Adrenal gland (tissue), 12 donors: ENCODE measurements around the gene KRTAP1-1. TPM values are rescaled to one million over a fixed set of nuclear protein-coding genes. Genes with fewer than 3 reads are reported as not detected.

Source experiments
- DNase-seq, 7 donors: peaks; one replicate each; pipeline ENCODE4 v3.0.0-alpha.2; 2019 to 2020
- H3K27ac ChIP-seq, 5 donors: fragments of 200-600 bp; sonication (generic) in 4 of 5; 1 replicate in 3 of 5; 2 replicates in 2 of 5; pipeline versions ENCODE4 v1.5.1 to v1.8.0; 2016 to 2020; ENCODE audit warnings: mild to moderate bottlenecking in 1 of 5
- H3K27me3 ChIP-seq: fragments of 200-600 bp; 2 replicates; pipeline ENCODE4 v1.8.0; 2021
- H3K36me3 ChIP-seq, 2 donors: fragments of 200-600 bp; replicated peaks in 1 of 2; 1 replicate in 1 of 2; 2 replicates in 1 of 2; pipeline versions ENCODE4 v1.5.1 to v1.8.0; 2018 to 2022
- H3K4me1 ChIP-seq, 2 donors: fragments of 200-600 bp; replicated peaks in 1 of 2; 1 replicate in 1 of 2; 2 replicates in 1 of 2; pipeline versions ENCODE4 v1.5.1 to v1.8.0; 2018 to 2021
- H3K4me3 ChIP-seq, 4 donors: fragments of 200-600 bp; sonication (generic) in 3 of 4; one replicate each; pipeline ENCODE4 v1.5.1; 2016 to 2018
- H3K9me3 ChIP-seq, 3 donors: fragments of 200-600 bp; sonication (generic) in 1 of 3; replicated peaks in 1 of 3; 1 replicate in 2 of 3; 2 replicates in 1 of 3; pipeline versions ENCODE4 v1.5.1 to v1.8.0; 2016 to 2021
- CTCF ChIP-seq, 6 experiments: fragments of 450-650 bp in 4 of 6; fragments of 200-600 bp in 2 of 6; sonication (generic) in 1 of 6; IDR thresholded peaks; 1 replicate in 5 of 6; 2 replicates in 1 of 6; pipeline versions ENCODE4 v1.5.1 to v1.8.0; 2016 to 2021; ENCODE audit warnings: antibody characterized with exemption in 6 of 6, mild to moderate bottlenecking in 2 of 6, moderate library complexity in 1 of 6
- POLR2A ChIP-seq, 2 donors: fragments of 450-650 bp; IDR thresholded peaks; one replicate each; pipeline ENCODE4 v1.6.1; 2017; ENCODE audit warnings: antibody characterized with exemption in 2 of 2, mild to moderate bottlenecking in 2 of 2, moderate library complexity in 1 of 2
- WGBS, 4 donors: extraction: QIAGEN DNeasy Blood & Tissue Kit in 2 of 4; methylation state at CpG; one replicate each; pipeline versions ENCODE4 v1.1.5 to v1.1.7; 2013 to 2017; 5-methylcytosine and 5-hydroxymethylcytosine counted together
- intact Hi-C, 2 donors: fragments of 100-400 bp; cut with DNase I; formaldehyde crosslinking; loops; one replicate each; pipeline versions ENCODE4 v1.14.1 to v1.15.0; 2022 to 2023
- polyA plus RNA-seq, 3 donors: library from polyadenylated mRNA; stranded (reverse); fragments of 200-250 nt in 2 of 3; fragments of 350-450 nt in 1 of 3; fragmentation: Illumina TruSeq in 1 of 3; extraction: RNeasy Lipid Tissue Mini Kit (QIAGEN cat#74804) in 1 of 3; gene quantifications; one replicate each; pipeline ENCODE4 v1.2.3, GENCODE V29; 2013 to 2014
- total RNA-seq, 9 donors: library from RNA; depleted of rRNA in 4 of 9; stranded (reverse); fragments of >200 nt in 4 of 9; fragments of 120-200 nt in 1 of 9; fragmentation: NEBNext Ultra II Directional in 1 of 9; extraction: Animal tissue kit (Norgen Biotek cat#: 25700) in 1 of 9; gene quantifications; one replicate each; pipeline versions ENCODE4 v1.1.0 to v1.2.4, GENCODE V29; 2013 to 2023
- donor health status: healthy with polysubstance abuse.
- donor health status: Bipolar disorder and iron deficiency.
- donor health status: DM: yes; HTN: yes; CAD: no.
- donor health status: DM: no; HTN: no; CAD: no.
- donor health status: DM: no; HTN: no; CAD: no.
- donor health status: DM: yes; HTN: yes; CAD: no.

KRTAP1-1 gene
- total and polyA plus RNA-seq, 12 donors: not detected

GRCh38 chr17:41019415-41019814, 21.8 kb downstream of the KRTAP1-1 start:
- H3K27me3 ChIP-seq: no peaks in the 10 kb centered on the region
- no peak overlapping the region for H3K27ac ChIP-seq
- no peaks in the 10 kb centered on the region for H3K4me1 ChIP-seq
- DNase-seq: no peak
- TF ChIP-seq POLR2A (IDR thresholded peaks at IDR 0.05) (no peak), CTCF (IDR thresholded peaks at IDR 0.05) (no peak)
- no peak overlapping the region for H3K4me3 ChIP-seq
- H3K36me3 ChIP-seq: no peaks in the 10 kb centered on the region
- intact Hi-C loops: no loop called here
- no peaks in the 10 kb centered on the region for H3K9me3 ChIP-seq
- 84 to 100% (median 95%) methylated on average over 3 of the region's 3 CpGs for WGBS, 4 donors

DNA sequence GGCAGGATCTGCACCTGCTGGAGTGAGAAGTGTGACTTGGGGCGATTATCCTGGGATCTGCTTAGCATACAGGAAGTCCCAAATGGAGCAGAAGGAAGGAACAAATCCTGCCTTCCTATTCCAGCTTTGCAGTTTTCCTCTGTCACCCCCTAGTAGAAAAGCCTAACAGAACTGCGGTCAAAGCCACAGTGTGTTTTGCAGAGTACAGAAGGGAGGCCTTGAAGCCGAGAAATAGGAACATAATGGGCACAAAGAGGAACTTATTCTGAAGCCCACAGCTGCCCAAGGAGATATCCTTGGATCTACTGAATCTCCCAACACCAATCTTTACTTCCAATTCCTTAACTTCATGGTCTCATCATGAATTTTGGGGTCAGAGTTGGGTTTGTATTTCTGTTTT, 22.7 kb downstream of the KRTAP1-1 start:
- Histone ChIP-seq H3K36me3 (no peaks in the 10 kb centered on the region), H3K4me3 (no peak overlapping the region), H3K4me1 (no peaks in the 10 kb centered on the region), H3K9me3 (no peaks in the 10 kb centered on the region), H3K27ac (no peak overlapping the region), H3K27me3 (no peaks in the 10 kb centered on the region)
- WGBS, 4 donors: 70 to 78% (median 73%) methylated on average over 3 of the region's 3 CpGs
- TF ChIP-seq POLR2A (IDR thresholded peaks at IDR 0.05) (no peak), CTCF (IDR thresholded peaks at IDR 0.05) (no peak)
- intact Hi-C loops: no loop called here
- no peak for DNase-seq

GRCh38 chr17:41016578-41017215, 24.6 kb downstream of the KRTAP1-1 start:
- Histone ChIP-seq H3K27me3 (no peaks in the 10 kb centered on the region), H3K27ac (no peak overlapping the region), H3K9me3 (no peaks in the 10 kb centered on the region), H3K4me3 (no peak overlapping the region), H3K36me3 (no peaks in the 10 kb centered on the region), H3K4me1 (no peaks in the 10 kb centered on the region)
- TF ChIP-seq POLR2A (IDR thresholded peaks at IDR 0.05) (no peak), CTCF (IDR thresholded peaks at IDR 0.05) (no peak)
- intact Hi-C loops: no loop called here
- WGBS, 4 donors: 79 to 81% (median 80%) methylated on average over 13 of the region's 13 CpGs
- DNase-seq: no peak

DNA sequence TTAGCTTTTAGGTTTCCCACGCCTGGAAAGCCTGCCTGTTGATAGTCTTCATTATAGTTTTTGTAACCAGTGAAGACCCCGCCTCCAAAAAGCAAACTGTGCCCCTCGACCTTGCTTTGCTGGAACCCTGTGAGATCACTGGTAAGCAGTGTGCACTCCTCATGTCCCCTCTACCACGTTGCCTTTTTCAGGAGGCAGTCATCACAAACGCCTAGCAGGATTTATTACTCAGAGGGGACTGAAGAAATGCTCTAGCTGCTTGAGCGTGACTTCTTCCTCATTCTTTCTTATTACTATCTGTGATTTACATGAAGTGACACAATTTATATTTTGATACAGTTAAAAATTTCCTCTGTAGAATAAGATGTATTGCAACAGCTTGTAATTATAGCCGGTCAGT, 25.8 kb downstream of the KRTAP1-1 start:
- H3K27me3 ChIP-seq: no peaks in the 10 kb centered on the region
- H3K27ac ChIP-seq: no peak overlapping the region
- DNase-seq: no peak
- H3K9me3 ChIP-seq: no peaks in the 10 kb centered on the region
- TF ChIP-seq CTCF (IDR thresholded peaks at IDR 0.05) (no peak), POLR2A (IDR thresholded peaks at IDR 0.05) (no peak)
- intact Hi-C loops: no loop called here
- WGBS, 4 donors: 62 to 73% (median 66%) methylated on average over 7 of the region's 7 CpGs
- H3K36me3 ChIP-seq: no peaks in the 10 kb centered on the region
- H3K4me1 ChIP-seq: no peaks in the 10 kb centered on the region
- H3K4me3 ChIP-seq: no peak overlapping the region
